ENCODE measurements around the gene ALDH4A1. TPM values are rescaled to one million over a fixed set of nuclear protein-coding genes. Genes with fewer than 3 reads are reported as not detected.
A peak's percentile ranks its signal among the peaks of the same experiment; 100 is the strongest.
"Not testable (repeated sequence)": the region's sequence is repeated elsewhere in the genome, so short reads cannot be mapped to it uniquely, and the experiment has no call there.

ALDH4A1 gene
- total RNA-seq, 1 experiment from 2014 or later = 31.0 TPM

GRCh38 chr1:18836654-18837053, 65.7 kb downstream of the ALDH4A1 start:
- H3K36me3 Mint-ChIP-seq = no peaks in the 10 kb centered on the region
- no peaks in the 10 kb centered on the region for H3K4me1 Mint-ChIP-seq
- ChIA-PET POLR2A (no interaction called here), CTCF (interaction anchor here (1.1 to 2.7 kb wide), 4 partner anchors 16 to 261 kb away, joined by 3 to 10 read pairs (median 6); no protein-coding TSS in a partner anchor)
- ATAC-seq = peak; percentile 66
- H3K4me3 Mint-ChIP-seq = no peak overlapping the region
- no peak for DNase-seq (ENCODE audit: low spot score)
- H3K27ac Mint-ChIP-seq = no peak overlapping the region
- H3K27me3 Mint-ChIP-seq (ENCODE audit: low read depth) = peaks cover 21% of the 10 kb centered on the region
- no peaks in the 10 kb centered on the region for H3K9me3 Mint-ChIP-seq
- TF ChIP-seq NR1H2 (CRISPR knock-in tag; IDR thresholded peaks at IDR 0.05) (no peak), USF2 (CRISPR knock-in tag; IDR thresholded peaks at IDR 0.05) (peak; percentile 91), ZNF232 (CRISPR knock-in tag; IDR thresholded peaks at IDR 0.05) (no peak), NFYB (CRISPR knock-in tag; conservative IDR thresholded peaks at IDR 0.05; ENCODE audit: low read depth) (peak; percentile 94)
- TF ChIP-seq, protein P1, sequence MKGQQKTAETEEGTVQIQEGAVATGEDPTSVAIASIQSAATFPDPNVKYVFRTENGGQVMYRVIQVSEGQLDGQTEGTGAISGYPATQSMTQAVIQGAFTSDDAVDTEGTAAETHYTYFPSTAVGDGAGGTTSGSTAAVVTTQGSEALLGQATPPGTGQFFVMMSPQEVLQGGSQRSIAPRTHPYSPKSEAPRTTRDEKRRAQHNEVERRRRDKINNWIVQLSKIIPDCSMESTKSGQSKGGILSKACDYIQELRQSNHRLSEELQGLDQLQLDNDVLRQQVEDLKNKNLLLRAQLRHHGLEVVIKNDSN (CRISPR knock-in tag; IDR thresholded peaks at IDR 0.05) = peak; percentile 83

- H3K36me3 Mint-ChIP-seq; CTCF ChIA-PET; H3K4me1 Mint-ChIP-seq; H3K4me3 Mint-ChIP-seq; ATAC-seq; H3K27ac Mint-ChIP-seq; POLR2A ChIA-PET; DNase-seq (ENCODE audit: low spot score): not testable (repeated sequence)
- H3K9me3 Mint-ChIP-seq = peaks cover 21% of the 10 kb centered on the region
- H3K27me3 Mint-ChIP-seq (ENCODE audit: low read depth) = peaks cover 35% of the 10 kb centered on the region
Observed at GRCh38 chr1:18832319-18832718, 70.0 kb downstream of the ALDH4A1 start.

DNA sequence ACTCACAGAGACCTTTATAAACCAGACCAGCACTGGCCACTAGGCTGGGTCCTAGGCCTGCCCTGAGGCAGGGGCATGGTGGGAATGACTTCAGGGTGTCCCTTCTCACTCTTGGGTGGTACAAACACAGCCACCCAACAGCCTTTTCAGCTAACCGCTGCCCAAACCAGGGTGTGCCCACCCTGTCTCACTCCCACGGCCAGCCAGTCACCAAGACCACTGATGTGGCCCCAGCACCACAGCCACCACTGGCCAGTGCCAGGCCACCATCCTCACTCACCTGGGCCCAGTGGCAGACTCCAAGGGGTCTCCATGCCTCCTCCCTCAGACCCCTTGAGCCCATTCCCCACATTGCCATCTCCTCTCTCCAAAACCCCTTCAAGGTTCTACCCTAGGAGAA, 70.7 kb downstream of the ALDH4A1 start:
- H3K27me3 Mint-ChIP-seq (ENCODE audit: low read depth) = peaks cover 37% of the 10 kb centered on the region
- no peak for ATAC-seq
- H3K4me3 Mint-ChIP-seq = no peak overlapping the region
- peaks cover 28% of the 10 kb centered on the region for H3K9me3 Mint-ChIP-seq
- H3K4me1 Mint-ChIP-seq = no peaks in the 10 kb centered on the region
- ChIA-PET POLR2A (no interaction called here), CTCF (no interaction called here)
- no peak overlapping the region for H3K27ac Mint-ChIP-seq
- TF ChIP-seq MYBL2 (CRISPR knock-in tag; IDR thresholded peaks at IDR 0.05) (no peak), SP1 (CRISPR knock-in tag; conservative IDR thresholded peaks at IDR 0.05) (no peak), NFE2L1 (CRISPR knock-in tag; IDR thresholded peaks at IDR 0.05) (no peak), ZNF396 (CRISPR knock-in tag; IDR thresholded peaks at IDR 0.05; ENCODE audit: borderline replicate concordance) (no peak), ZNF317 (CRISPR knock-in tag; IDR thresholded peaks at IDR 0.05; ENCODE audit: borderline replicate concordance, low read depth) (no peak), GRHL2 (CRISPR knock-in tag; IDR thresholded peaks at IDR 0.05; ENCODE audit: insufficient replicate concordance, severe bottlenecking) (no peak), E2F5 (CRISPR knock-in tag; IDR thresholded peaks at IDR 0.05) (no peak), ZSCAN18 (CRISPR knock-in tag; IDR thresholded peaks at IDR 0.05) (no peak), TEAD4 (CRISPR knock-in tag; IDR thresholded peaks at IDR 0.05) (no peak), ZBTB21 (CRISPR knock-in tag; IDR thresholded peaks at IDR 0.05; ENCODE audit: borderline replicate concordance) (no peak), ESRRA (CRISPR knock-in tag; IDR thresholded peaks at IDR 0.05; ENCODE audit: borderline replicate concordance) (no peak), PRDM15 (CRISPR knock-in tag; IDR thresholded peaks at IDR 0.05) (no peak), ZNF232 (CRISPR knock-in tag; IDR thresholded peaks at IDR 0.05) (no peak), ZNF219 (CRISPR knock-in tag; IDR thresholded peaks at IDR 0.05; ENCODE audit: borderline replicate concordance) (no peak)
- TF ChIP-seq, protein P2, sequence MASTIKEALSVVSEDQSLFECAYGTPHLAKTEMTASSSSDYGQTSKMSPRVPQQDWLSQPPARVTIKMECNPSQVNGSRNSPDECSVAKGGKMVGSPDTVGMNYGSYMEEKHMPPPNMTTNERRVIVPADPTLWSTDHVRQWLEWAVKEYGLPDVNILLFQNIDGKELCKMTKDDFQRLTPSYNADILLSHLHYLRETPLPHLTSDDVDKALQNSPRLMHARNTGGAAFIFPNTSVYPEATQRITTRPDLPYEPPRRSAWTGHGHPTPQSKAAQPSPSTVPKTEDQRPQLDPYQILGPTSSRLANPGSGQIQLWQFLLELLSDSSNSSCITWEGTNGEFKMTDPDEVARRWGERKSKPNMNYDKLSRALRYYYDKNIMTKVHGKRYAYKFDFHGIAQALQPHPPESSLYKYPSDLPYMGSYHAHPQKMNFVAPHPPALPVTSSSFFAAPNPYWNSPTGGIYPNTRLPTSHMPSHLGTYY (CRISPR knock-in tag; IDR thresholded peaks at IDR 0.05) = no peak
- TF ChIP-seq, protein P3, sequence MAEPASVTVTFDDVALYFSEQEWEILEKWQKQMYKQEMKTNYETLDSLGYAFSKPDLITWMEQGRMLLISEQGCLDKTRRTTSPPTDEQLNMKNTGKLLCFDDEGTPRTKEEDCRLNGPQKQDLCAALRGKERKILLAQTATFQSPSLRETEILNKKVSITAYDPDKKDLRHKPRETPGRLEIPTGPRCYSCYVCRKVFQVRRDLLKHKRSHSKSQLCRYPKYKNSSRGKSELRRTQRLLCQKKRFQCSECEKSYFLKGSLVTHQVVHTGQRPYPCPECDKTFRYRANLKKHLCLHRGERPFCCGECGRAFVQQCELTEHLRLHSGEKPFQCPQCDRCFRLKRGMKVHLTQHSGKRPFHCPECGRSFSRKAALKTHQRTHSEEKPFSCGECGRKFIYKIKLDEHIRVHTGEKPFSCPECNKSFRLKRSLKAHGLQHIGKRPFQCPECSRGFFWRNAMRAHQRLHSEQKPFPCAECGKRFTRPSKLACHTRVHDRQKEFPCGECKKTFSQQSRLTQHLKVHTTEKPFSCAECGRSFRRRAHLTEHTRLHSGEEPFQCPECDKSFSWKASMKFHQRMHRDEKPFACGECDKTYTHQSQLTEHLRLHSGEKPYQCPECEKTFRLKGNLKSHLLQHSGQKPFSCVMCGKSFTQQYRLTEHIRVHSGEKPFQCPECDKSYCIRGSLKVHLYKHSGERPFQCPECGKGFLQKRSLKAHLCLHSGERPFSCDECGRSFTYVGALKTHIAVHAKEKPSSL (CRISPR knock-in tag; conservative IDR thresholded peaks at IDR 0.05) = no peak
- TF ChIP-seq, protein P4, sequence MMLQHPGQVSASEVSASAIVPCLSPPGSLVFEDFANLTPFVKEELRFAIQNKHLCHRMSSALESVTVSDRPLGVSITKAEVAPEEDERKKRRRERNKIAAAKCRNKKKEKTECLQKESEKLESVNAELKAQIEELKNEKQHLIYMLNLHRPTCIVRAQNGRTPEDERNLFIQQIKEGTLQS (CRISPR knock-in tag; conservative IDR thresholded peaks at IDR 0.05) = no peak
- peaks cover 8% of the 10 kb centered on the region for H3K36me3 Mint-ChIP-seq
- no peak for DNase-seq (ENCODE audit: low spot score)
